ENCODE results near the gene PRORP.
"Not testable (repeated sequence)": the region's sequence is repeated elsewhere in the genome, so short reads cannot be mapped to it uniquely, and the experiment has no call there.

PRORP gene

DNA sequence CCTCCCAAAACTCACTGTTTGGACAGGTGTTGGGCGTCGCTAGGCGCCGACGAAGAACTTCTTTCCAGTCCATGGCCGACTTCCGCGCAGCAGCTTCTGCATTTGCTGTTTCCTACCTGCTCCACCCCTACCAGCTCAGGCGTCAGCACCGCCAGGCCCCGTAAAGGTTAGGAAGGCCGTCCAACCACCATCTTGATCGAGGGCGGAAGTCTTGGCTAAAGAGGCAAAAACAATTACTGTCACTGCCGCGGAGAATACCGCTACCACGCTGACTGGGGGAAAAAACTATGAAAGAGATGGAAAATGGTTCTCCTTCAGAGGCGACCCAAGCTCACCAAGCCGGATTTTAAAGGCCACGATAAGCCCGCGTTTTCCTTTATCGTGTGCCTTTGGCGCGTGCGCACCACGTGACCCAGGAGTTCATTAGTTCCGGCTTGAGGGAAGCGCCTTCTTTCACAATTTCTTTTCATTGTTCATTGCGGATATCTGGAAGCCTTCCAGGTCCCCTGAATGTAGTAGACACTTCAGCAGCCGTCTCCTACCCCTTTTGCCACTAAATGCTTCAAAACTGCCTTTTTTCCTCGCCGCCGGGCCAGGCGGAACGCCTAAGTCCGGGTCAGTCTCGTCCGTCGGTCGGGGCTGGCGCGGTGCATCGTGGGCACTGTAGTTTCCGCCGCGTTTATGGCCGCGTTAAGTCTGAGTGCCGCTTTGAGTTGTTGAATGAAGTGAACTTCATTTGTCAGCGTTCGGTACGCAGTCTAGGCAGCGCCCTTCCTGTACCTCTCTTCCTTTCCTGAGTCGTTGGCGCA lies at the start of gene PRORP, which contains the start of gene PPP2R3C:
TSS of gene PRORP (plus strand) at position 666 of the 809 bp plus-strand sequence. CDS start 694 bp downstream, outside the sequence.
TSS of gene PPP2R3C (minus strand) at position 104 of the 809 bp plus-strand sequence. CDS start at position 73, 31 bp downstream.
- DNase-seq (ENCODE audit: low spot score) = peak; percentile 91

GRCh38 chr14:35073486-35073885 lies 48.9 kb upstream of the PRORP start:
- DNase-seq (ENCODE audit: low spot score) = no peak

- no peak for DNase-seq (ENCODE audit: low spot score)
Observed at GRCh38 chr14:35078082-35078481, 44.3 kb upstream of the PRORP start.

DNA sequence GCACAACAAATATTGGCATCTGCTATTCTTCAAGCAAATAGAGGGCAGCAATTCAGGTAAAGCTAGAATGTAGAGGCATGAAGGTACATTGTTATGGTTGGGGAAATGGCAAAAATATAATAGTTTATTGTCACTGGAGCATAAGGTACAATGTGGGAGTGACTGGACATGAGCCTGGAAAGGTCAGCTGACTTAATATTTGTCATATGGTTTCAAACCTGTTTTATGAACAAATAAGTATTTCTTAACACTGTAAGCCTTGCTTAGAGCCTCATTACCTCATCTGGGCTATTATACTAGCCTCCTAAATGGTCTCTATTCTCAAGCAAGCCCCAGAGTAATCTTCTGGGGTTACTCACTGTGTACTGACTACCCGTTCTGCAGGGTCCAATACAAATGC lies 42.6 kb upstream of the PRORP start:
- no peak for DNase-seq (ENCODE audit: low spot score)

DNA sequence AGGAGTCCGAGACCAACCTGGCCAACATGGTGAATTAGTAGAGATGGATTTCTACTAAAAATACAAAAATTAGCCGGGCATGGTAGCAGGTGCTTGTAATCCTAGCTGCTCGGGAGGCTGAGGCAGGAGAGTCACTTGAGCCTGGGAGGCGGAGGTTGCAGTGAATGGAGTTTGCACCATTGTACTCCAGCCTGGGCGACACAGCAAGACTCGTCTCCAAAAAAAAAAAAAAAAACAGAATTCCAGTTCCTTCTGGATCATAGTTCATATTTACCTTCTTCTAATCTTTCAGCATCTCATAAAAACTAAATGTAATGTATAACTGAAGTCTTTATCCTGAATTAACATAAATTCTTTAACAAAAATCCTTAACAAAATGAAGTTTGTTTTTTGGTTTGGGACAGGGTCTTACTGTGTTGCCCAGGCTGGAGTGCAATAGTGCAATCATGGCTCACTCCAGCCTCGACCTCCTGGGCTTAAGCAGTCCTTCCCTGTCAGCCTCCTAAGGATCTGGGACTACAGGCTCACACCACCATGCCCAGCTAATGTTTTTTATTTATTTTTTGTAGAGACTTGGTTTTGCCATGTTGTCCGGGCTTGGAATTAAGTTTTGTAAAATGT lies 38.7 kb upstream of the PRORP start:
- no peak for DNase-seq (ENCODE audit: low spot score)

- no peak for DNase-seq (ENCODE audit: low spot score)
Observed at GRCh38 chr14:35085441-35085840, 36.9 kb upstream of the PRORP start.

DNA sequence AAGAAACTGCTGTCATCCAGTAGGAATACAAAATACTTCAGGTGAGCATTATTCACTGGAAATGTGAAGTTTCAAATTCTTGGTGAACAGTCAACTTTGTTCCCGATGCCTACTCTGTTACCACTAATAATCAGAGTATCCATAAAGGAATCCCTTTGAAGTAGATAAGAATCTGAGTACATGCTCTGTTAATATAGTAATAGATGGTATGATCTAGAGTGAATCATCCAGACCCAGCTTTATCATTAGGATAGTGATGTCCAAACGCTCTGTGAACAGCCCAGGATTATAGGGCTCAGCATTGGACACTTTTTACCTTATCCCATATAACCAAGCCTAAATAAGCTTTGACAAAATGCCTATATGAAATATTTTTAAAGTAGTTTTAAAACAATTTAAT lies 33.8 kb upstream of the PRORP start:
- DNase-seq (ENCODE audit: low spot score) = no peak

- DNase-seq (ENCODE audit: low spot score) = not testable (repeated sequence)
Observed at GRCh38 chr14:35094645-35095044, 27.7 kb upstream of the PRORP start.

DNA sequence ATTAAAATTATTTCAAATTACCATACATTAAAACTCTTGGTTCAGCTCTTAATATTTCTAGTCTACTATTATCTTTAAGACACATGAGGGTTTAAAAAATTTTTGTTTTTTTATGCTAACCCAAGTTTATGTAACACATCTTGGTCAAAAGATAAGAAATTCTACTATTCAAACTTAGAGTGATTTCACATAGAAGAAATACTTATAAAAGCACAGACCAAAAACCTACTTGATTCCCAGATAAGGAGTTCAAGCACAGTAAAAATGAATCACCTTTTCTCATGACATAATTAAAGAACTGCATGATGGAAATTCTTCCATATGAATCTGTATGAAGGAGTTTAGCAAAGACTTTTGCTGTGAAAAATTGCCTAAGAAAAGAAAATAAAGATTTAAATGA lies 14.5 kb upstream of the PRORP start:
- no peak for DNase-seq (ENCODE audit: low spot score)

DNA sequence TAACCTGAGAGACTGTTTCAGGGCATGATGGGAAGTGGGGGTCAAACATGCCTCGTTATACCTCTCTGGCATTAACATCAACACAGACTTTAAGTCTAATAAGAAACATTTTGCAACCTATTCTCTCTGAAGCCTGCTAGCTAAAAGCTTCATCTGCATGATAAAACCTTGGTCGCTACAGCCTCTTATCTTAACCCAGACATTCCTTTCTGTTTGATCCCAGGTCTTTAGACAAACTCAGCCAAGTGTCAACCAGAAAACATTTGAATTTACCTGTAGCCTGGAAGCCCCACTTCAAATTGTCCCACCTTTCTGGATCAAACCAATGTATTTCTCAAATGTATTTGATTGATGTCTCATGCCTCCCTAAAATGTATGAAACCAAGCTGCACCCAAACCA lies 9.7 kb upstream of the PRORP start:
- no peak for DNase-seq (ENCODE audit: low spot score)

GRCh38 chr14:35113308-35113950 lies 8.9 kb upstream of the PRORP start:
- no peak for DNase-seq (ENCODE audit: low spot score)

DNA sequence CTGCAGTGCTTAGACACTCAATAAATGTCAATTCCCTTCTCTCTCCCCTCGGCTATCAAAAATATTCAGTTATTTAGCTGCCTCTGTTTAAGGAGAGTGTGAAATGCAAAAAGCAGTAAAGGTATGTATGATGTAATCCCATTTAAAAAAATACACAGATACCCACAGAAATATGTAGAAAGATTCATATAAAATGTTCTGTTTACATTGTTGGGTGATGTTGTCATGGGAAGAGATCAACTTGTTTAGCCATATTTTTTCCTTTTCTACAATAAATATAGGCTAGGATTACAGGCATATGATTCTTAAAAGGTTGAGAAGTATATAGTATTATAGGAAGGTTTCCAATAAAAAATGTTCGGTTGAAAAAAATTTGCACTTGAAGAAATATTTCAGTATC lies 8.3 kb upstream of the PRORP start:
- no peak for DNase-seq (ENCODE audit: low spot score)

- no peak for DNase-seq (ENCODE audit: low spot score)
Observed at GRCh38 chr14:35116242-35116641, 6.1 kb upstream of the PRORP start.

DNA sequence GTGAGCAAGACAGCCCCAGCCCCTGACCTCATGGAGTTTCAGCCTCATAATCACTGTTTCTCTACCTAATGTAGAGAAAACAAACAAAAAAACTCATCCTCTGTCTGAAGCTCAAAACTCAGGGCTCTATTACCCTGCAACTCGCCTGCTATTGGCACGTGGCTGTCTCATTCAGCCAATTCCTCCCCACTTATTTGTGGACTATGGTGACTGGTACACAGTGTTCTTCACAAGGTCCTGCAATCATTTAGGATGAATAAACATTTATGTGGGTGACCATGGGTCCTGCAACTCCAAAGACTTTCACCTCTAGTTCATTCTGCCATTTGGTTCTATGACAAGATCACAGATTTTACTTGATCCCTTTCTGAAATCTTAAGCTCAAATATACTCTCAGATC lies 5.2 kb upstream of the PRORP start:
- DNase-seq (ENCODE audit: low spot score) = no peak

GRCh38 chr14:35121026-35121886 lies 1.1 kb upstream of the PRORP start:
- no peak for DNase-seq (ENCODE audit: low spot score)

GRCh38 chr14:35122696-35123387 lies 490 bp downstream of the PRORP start:
- no peak for DNase-seq (ENCODE audit: low spot score)

- DNase-seq (ENCODE audit: low spot score) = no peak
Observed at GRCh38 chr14:35123388-35123703, 994 bp downstream of the PRORP start.

GRCh38 chr14:35124127-35124526 lies 1.8 kb downstream of the PRORP start:
- DNase-seq (ENCODE audit: low spot score) = no peak

DNA sequence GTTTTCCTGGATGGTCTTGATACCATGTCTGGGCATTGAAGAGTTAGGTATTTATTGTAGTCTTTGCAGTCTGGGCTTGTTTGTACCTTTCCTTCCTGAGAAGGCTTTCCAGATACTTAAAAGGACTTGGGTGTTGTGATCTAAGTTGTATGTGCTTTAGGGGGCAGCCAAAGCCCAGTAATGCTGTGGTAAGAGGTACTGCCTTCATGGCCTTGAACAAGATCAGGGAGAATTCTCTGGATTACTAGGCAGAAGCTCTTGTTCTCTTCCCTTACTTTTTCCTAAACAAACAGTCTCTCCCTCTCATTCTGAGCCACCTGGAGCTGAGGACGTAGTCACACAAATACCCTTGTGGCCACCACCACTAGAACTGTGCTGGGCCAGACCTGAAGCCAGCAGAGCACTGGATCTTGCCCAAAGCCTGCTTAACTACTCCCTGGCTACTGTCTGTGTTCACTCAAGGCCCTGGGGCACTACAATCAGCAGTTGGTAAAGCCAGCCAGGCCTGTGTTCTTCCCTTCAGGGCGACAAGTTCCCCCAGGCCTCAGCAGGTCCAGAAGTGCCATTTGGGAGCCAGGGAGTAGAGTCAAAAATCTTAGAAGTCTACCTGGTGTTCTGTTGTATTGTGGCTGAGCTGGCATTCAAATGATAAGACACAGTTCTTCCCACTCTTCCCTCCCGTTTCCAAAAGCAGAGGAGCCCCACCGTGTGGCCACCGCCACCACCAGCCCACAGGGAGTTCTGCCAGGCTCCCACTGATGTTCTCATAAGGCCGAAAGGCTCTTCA lies 11.4 kb downstream of the PRORP start:
- DNase-seq (ENCODE audit: low spot score) = no peak

DNA sequence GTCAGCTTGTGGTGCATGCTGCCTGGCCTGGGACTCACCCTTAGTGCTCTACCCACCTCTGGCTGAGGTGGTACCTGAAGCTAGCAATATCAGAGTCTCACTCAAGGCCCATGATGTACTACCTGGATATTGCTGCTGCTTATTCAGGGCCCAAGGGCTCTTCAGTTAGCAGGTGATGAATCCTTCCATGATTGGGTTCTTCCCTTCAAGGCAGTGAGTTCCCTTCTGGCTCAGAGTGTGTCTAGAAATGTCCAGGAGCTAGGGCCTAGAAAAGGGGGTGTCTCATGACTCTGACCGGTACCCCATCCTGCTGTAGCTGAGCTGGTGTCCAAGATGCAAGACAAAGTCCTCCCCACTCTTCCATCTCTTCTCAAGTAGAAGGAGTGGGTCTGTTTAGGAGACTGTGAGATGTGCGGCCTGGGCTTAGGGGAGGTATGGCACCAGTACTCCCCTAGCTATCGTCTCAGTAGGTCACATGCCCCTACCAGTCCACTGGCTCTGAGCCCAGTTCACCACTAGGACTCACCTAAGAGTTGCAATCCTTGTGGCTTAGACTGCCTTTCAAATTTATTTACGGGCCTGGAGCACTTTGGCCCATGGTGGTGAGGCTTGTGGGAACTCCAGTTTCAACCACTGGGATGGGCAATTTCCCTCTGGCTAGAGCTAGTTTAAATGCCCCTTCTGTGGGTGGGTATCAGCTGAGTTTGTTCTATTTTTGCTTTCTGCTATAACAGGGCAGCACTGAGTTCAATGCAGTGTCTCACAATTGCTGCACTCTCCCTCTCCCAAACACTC lies 12.2 kb downstream of the PRORP start:
- no peak for DNase-seq (ENCODE audit: low spot score)

All from CD4-positive, alpha-beta T cell treated with Interleukin-6 at 100 ng/mL for 8 hours (primary cell).